ENCODE data around the gene MACROD2.
"Not testable (repeated sequence)": the region's sequence is repeated elsewhere in the genome, so short reads cannot be mapped to it uniquely, and the experiment has no call there.

MACROD2 gene

DNA sequence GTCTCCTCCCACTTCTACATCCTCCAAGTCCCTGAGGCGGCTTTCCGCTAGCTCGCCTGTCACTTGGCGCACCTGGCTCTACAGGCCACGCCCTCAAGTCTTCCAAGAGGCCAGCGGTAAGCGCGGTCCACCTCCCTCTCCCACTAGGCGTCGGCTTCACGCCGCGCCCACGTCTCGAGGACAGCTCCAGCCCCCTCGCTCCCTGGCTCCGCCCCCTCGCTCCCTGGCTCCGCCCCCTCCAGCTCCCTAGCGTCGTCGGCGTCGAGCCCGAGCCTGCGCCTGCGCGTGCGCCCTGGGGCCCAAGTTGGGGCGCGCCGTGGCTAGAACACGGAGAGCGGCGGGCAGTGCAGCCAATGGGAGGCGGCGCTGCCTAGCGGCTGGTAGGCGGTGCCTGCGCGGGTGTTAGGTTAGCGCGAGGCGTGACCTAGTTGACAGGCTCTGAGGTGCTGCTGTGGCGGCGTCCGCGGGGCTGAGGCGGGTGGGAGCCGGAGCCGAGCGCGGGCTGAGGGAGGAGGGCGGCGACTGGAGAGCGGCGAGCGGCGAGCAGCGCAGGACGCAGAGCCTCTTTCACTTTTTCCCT, at the start of gene MACROD2:
Gene MACROD2, plus strand, starts transcription at position 431 of the 580 bp plus-strand sequence.
- DNase-seq, result peak; percentile 100

DNA sequence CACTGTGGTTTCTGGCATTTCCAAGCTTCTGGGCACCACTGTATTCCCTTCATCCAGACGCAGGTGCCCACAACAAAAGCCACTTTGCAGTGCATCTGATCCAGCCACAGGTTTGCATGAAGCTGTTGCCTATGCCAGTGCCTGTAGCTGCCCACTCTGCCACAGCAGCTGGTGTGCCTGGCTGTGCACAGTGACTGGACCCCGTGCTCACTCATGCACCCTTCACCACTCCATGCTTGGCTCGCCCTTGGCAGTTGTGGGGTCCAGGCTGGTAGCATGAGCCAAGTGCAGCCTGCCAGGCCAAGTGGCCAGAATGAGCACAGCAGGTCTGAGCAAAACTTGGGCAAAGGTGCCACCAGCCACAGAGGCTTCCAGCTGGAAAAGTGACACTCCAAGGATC, 47.6 kb upstream of the MACROD2 start:
- no peak for DNase-seq

GRCh38 chr20:13953227-13953626, 42.1 kb upstream of the MACROD2 start:
- peak; percentile 43 for DNase-seq

GRCh38 chr20:13960119-13960518, 35.2 kb upstream of the MACROD2 start:
- DNase-seq, result no peak

DNA sequence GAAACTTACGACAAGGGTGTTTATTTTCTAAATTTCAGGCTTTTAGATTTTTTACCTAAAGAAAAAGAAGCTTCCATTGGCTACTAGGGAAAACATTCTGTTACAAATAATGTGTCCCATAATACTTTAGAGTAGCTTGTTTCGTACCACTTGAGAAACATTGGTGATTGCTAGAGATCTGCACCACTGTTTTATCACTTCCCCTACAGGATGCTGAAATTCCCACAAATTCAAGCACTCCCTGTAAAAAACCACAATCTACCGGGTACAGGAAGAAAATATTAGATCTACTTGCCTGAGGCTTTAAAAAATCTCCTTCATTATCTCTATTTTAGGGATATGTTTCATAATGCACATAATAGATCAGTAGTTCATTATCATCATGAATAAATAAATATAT, 34.8 kb upstream of the MACROD2 start:
- no peak for DNase-seq

DNA sequence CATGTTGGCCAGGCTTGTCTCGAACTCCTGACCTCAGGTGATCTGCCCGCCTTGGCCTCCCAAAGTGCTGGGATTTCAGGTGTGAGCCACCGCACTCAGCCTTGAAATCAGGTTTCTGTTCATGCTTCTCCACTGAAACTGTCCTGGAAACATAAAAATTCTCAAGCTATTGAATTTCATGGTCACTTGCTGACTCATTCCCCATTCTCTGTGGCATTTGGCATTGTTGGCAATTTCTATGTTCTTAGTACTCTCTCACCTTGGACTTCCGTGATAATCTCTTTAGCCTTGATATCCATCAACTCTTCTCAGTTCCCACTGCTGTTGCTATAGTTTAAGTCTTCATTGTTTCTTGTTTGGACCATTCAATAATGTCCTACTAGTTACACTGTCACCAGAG, 11.1 kb upstream of the MACROD2 start:
- peak; percentile 62 for DNase-seq

DNA sequence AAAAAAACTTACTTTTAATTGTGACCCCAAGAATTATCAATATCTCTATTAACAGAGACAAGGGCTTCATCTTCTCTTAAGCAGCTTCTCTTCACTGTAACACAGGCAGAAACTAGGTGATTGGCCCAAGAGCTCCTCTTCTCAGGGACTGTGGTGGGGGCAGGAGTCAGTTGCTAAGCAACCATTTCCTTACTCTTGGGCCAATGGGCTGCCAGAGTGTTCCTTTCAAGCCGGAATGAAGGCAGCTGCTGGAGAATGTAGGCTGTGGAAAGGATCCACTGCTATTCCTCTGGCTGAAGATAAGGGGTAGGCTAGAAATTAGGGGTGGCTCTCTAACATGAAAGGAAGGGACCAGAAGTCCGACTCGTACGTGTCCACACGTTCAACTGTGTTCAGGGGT, 4.9 kb upstream of the MACROD2 start, which contains the start of gene SEL1L2:
Gene SEL1L2, minus strand, starts transcription at position 150 of the 400 bp plus-strand sequence. Its CDS starts 80 bp downstream, at position 70.
- peak; percentile 63 for DNase-seq

DNA sequence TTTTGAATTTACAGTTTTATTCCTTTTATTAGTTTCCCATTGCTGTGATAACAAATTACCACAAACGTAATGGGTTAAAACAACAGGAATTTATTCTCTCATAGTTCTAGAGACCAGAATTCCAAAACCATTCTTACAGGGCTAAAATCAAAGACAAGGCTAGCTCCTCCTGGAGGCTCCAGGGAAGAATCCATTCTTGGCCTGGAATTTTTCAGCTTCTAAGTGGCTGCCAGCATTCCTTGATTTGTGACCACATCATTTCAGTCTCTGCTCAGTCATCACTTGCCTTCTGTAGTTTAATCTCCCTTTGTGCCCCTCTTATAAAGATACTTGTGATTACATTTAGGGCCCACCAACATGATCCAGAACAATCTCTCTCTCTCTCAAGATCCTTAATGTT, 4.0 kb upstream of the MACROD2 start:
- no peak for DNase-seq

DNA sequence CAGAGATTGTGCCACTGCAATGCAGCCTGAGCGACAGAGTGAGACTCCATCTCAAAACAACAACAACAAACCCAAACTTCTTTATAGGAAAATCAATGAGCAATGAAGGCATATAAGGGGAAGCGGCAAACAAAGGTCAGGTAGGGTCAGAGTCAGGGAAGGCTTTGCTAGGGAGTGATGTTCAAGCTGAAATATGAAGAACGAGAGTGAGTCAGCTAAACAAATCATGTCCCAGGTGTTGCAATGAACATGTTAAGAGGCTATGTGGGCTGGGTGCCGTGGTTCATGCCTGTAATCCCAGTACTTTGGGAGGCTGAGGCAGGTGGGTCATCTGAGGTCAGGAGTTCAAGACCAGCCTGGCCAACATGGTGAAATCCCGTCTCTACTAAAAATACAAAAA, 3.4 kb upstream of the MACROD2 start:
- not testable (repeated sequence) for DNase-seq

DNA sequence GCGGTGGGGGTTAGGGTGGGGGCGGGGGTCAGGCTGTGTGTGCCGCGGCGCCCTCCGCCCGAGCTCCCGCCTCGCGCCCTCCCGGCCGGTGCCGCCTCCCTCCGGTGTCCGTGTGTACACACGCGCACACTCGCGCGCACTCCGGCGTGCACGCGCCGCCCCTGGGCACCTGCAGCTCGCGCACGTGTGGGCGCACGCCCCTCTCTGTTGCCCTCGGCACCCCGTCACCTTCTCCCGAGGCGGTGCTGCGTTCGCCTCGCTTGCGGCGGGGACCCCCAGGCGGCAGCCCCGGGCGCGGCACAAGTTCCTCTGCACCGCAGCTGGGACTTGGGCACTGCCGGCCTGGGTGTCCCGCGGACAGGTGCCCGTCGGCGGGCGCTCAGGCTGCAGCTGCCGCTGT, 525 bp downstream of the MACROD2 start:
- DNase-seq, result peak; percentile 91

DNA sequence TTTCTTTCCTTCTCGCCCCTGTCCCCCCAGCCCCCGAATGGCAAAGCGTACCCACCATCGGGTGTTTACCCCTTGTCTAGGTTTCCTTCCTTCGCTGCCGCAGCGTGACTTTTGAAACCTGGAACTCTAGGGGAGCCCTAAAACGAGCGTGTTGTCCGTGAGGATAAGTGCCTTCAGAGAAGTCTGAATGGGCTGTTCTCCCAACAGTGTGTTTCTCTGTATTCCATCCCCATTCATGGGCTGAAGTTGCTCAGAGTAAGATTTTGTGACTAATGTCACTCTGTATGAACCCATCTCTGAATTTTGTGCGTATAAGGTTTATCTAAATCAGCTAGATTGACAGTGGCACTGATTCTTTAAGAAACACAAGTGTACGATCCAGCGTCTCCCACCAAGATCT, 949 bp downstream of the MACROD2 start:
- DNase-seq, result peak; percentile 67

- DNase-seq, result no peak
These were observed 5.6 kb downstream of the MACROD2 start for GRCh38 chr20:14000917-14001316.

- no peak for DNase-seq
These were observed 10.7 kb downstream of the MACROD2 start for GRCh38 chr20:14005996-14006395.

- DNase-seq, result no peak
These were observed 13.9 kb downstream of the MACROD2 start for GRCh38 chr20:14009208-14009607.

DNA sequence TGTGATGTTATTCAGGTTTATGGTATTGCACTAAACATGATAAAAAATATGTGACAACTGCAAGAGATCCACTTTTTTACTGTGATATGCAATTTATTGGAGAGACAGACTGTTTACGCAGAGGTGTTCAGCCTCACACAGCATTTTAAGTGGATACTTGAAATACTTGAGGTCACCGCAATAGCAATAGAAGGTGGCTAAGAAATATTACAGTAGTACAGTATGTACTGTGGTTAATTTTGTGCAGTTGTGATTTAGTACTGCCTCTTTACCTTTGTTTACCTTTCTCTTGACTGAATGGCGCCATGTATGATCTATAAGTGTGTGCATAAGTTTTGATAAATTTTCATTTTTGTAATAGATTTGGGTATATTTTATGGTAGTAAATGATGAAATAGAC, 17.4 kb downstream of the MACROD2 start:
- peak; percentile 52 for DNase-seq

DNA sequence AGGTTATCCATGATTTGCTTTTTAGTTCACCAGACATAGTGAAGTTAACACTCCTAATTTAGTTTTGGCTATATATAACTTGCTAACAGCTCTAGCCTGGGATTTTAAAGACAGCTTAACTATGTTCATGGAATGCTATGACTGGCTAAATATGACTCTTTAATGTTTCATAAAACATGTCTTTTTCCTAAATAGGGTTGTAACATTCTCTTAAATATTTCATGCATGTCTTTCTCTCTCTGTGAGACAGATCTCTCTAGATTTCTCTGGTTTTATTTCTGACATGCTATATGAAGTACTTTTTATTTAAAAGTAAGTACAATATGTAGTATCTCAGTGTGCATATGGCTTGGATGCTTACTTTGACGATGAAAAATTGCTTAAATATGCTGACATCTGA, 35.7 kb downstream of the MACROD2 start:
- no peak for DNase-seq

DNA sequence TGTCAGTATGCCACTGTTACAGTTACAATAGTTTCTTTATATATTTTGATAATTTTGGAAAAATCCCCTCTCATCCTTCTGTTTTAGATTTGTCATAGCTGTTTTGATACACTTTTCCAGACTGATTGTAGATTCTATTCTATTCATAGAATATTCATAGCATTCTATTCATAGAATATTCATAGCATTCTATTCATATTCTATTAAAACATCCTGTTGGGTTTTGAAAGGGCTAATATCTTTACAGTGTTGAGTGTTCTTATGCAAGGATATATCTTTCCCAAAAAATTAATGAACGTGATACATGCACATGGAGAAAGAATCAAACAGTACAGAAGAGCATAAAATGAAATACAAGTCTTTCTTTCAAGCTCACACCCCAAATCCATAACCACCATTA, 38.0 kb downstream of the MACROD2 start:
- DNase-seq, result no peak

DNA sequence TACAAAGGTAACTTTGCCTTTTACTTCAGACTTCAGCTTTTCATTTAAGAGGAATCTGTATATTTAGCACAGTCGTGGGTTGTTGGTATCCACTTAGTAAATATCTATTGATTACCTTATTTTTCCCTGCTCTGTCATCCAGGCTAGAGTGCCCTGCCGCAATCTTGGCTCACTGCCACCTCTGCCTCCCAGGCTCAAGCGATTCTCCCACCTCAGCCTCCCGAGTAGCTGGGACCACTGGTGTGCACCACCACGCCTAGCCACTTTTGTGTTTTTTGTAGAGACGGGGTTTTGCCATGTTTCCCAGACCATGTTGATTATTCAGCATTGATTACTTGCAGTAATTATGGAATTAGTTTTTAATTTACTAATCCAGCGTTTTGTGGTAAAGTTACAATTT, 41.3 kb downstream of the MACROD2 start:
- DNase-seq, result no peak

DNA sequence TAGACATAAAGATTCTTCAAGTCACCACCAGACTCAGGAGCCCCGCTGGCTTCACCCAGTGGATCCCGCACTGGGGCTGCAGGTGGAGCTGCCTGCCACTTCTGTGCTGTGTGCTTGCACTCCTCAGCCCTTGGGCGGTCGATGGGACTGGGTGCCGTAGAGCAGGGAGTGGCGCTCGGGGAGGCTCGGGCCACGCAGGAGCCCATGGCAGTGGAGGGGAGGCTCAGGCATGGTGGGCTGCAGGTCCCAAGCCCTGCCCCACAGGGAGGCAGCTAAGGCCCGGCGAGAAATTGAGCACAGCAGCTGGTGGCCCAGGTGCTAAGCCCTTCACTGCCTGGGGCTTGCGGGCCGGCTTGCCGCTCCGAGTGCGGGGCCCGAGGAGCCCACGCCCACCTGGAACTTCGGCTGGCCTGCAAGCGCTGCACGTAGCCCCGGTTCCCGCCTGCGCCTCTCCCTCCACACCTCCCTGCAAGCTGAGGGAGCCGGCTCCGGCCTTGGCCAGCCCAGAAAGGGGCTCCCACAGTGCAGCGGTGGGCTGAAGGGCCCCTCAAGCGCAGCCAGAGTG, 49.5 kb downstream of the MACROD2 start:
- DNase-seq, result not testable (repeated sequence)

- DNase-seq, result no peak
These were observed 51.2 kb downstream of the MACROD2 start for GRCh38 chr20:14046534-14046933.

DNA sequence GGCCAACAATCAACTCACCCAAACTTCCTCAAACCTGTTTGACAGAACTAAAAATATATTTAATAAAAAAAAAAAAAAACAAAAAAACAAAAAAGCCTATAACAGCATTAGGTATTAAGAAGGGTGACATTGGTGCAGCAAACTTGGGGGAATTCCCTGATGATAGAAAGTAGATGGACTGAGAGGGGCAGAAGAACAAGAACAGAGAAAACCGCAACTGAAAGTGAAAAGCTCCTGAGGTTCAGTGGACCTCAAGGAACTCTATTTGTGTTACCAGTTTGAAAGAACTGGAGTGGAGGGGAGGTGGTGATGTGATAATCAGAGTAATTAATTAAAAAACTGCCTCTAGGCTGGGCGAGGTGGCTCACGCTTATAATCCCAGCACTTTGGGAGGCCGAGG, 53.8 kb downstream of the MACROD2 start:
- DNase-seq, result no peak

DNA sequence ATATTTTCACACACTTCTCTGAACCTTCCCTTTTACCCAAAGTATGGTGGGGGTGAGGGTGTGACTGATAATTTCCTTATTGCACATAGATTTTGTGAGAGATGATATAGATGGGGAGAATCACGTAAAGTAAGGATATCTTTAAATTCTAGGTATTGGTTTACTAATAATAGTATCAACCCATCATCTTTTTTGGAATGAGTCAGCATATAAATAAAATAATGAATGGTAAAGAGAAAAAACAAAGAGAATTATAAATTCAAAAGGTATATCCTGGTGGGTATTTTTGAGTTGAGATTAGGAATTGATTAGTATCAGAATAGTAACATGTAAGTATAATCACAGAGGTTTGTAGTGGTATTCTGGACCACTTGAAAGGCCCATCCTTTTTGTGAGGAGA, 56.1 kb downstream of the MACROD2 start:
- no peak for DNase-seq

GRCh38 chr20:14055127-14055742, 59.9 kb downstream of the MACROD2 start:
- peak; percentile 80 for DNase-seq

DNA sequence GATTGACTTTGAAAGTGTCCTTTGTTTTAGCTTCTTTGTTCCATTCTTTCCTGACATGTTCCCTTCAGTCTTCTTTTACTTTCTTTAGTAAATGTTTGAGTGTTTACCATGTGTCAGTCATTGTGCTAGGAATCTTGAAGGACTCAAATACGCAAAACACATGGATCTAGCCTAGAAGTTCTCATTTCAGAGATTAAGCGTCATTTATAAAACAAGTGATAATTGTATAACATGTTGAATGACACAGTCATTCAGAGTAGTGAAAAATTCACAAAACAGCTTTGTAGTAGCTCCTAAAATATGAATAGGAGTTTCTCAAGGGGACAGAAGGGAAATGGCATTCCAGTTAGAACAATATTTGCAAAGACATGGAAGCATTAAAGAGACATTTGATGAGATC, 66.9 kb downstream of the MACROD2 start:
- DNase-seq, result no peak

GRCh38 chr20:14062786-14063185, 67.5 kb downstream of the MACROD2 start:
- peak; percentile 24 for DNase-seq

All from DMS53 (cell line).